SK-N-SH treated with all-trans-retinoic acid at 6 μM for 48 hours (cell line): ENCODE measurements around the gene LAIR2.

ENCODE experiments used
- ATAC-seq: fragments of 200-7000 bp; cut with Tn5 transposase; 3 replicates; pipeline ENCODE4 v1.9.1; 2020; ENCODE audit warnings: mild to moderate bottlenecking, moderate library complexity
- ARNTL ChIP-seq: fragments of 450-650 bp; formaldehyde crosslinking; IDR thresholded peaks from 2 replicates; pipeline ENCODE4 v1.5.0; 2020; ENCODE audit warnings: low read depth, mild to moderate bottlenecking, moderate library complexity, borderline replicate concordance
- BACH2 ChIP-seq: fragments of 250-450 bp; sonication (Bioruptor Pico); IDR thresholded peaks from 2 replicates; pipeline ENCODE4 v1.9.0; 2021; ENCODE audit warnings: mild to moderate bottlenecking, borderline replicate concordance
- CREB5 ChIP-seq: fragments of 250-450 bp; sonication (Bioruptor Pico); IDR thresholded peaks from 2 replicates; pipeline ENCODE4 v1.5.1; 2020; ENCODE audit warnings: low read depth, mild to moderate bottlenecking, moderate library complexity
- CSDC2 ChIP-seq: fragments of 250-450 bp; sonication (Bioruptor Pico); IDR thresholded peaks from 2 replicates; pipeline ENCODE4 v1.5.0; 2020; ENCODE audit warnings: mild to moderate bottlenecking, moderate library complexity
- ESRRG ChIP-seq: fragments of 250-450 bp; sonication (Bioruptor Pico); IDR thresholded peaks from 2 replicates; pipeline ENCODE4 v1.6.1; 2021; ENCODE audit warnings: mild to moderate bottlenecking
- GLIS3 ChIP-seq: fragments of 250-450 bp; sonication (Bioruptor Pico); IDR thresholded peaks from 2 replicates; pipeline ENCODE4 v1.5.0; 2020; ENCODE audit warnings: mild to moderate bottlenecking, moderate library complexity
- ISL1 ChIP-seq: fragments of 250-450 bp; sonication (Bioruptor Pico); IDR thresholded peaks from 2 replicates; pipeline ENCODE4 v2.1.2; 2022; ENCODE audit warnings: mild to moderate bottlenecking, moderate library complexity
- OSR1 ChIP-seq: fragments of 250-450 bp; sonication (Bioruptor Pico); IDR thresholded peaks from 2 replicates; pipeline ENCODE4 v1.8.0; 2022; ENCODE audit warnings: moderate library complexity, mild to moderate bottlenecking, inconsistent platforms
- PATZ1 ChIP-seq: fragments of 250-450 bp; sonication (Bioruptor Pico); IDR thresholded peaks from 2 replicates; pipeline ENCODE4 v1.8.0; 2020; ENCODE audit warnings: mild to moderate bottlenecking, moderate library complexity, borderline replicate concordance
- POU6F1 ChIP-seq: fragments of 250-450 bp; sonication (Bioruptor Pico); IDR thresholded peaks from 2 replicates; pipeline ENCODE4 v1.8.0; 2021; ENCODE audit warnings: low read depth, mild to moderate bottlenecking, moderate library complexity, borderline replicate concordance
- PPARA ChIP-seq: fragments of 250-450 bp; sonication (Bioruptor Pico); IDR thresholded peaks from 2 replicates; pipeline ENCODE4 v1.5.0; 2020; ENCODE audit warnings: mild to moderate bottlenecking, borderline replicate concordance
- SNAI2 ChIP-seq: fragments of 250-450 bp; sonication (Bioruptor Pico); IDR thresholded peaks from 2 replicates; pipeline ENCODE4 v1.5.0; 2020; ENCODE audit warnings: mild to moderate bottlenecking, moderate library complexity
- TCF4 ChIP-seq: fragments of 250-450 bp; sonication (Bioruptor Pico); IDR thresholded peaks from 2 replicates; pipeline ENCODE4 v1.8.0; 2021; ENCODE audit warnings: mild to moderate bottlenecking, moderate library complexity, borderline replicate concordance
- TOX ChIP-seq: fragments of 250-450 bp; sonication (Bioruptor Pico); IDR thresholded peaks from 2 replicates; pipeline ENCODE4 v1.8.0; 2021; ENCODE audit warnings: mild to moderate bottlenecking, moderate library complexity, borderline replicate concordance
- ZC3H10 ChIP-seq: fragments of 250-450 bp; sonication (Bioruptor Pico); IDR thresholded peaks from 2 replicates; pipeline ENCODE4 v1.5.1; 2021; ENCODE audit warnings: mild to moderate bottlenecking, moderate library complexity
- ZFP3 ChIP-seq: fragments of 250-450 bp; sonication (Bioruptor Pico); IDR thresholded peaks from 2 replicates; pipeline ENCODE4 v1.5.0; 2020; ENCODE audit warnings: mild to moderate bottlenecking, moderate library complexity
- ZNF8 ChIP-seq: fragments of 450-650 bp; formaldehyde crosslinking; IDR thresholded peaks from 2 replicates; pipeline ENCODE4 v1.5.0; 2020; ENCODE audit warnings: mild to moderate bottlenecking, moderate library complexity

The LAIR2 gene

GRCh38 chr19:54502518-54503048 lies at the start of gene LAIR2:
Gene LAIR2, plus strand, starts transcription at chr19:54502831. Its CDS starts 88 bp downstream, at chr19:54502919.
- no peak for TF ChIP-seq ZC3H10
- TF ChIP-seq ESRRG (CRISPR knock-in tag): no peak
- no peak for TF ChIP-seq TOX (CRISPR knock-in tag)
- no peak for TF ChIP-seq POU6F1 (CRISPR knock-in tag)
- TF ChIP-seq OSR1 (CRISPR knock-in tag): no peak

GRCh38 chr19:54453921-54454780 lies 48.5 kb upstream of the LAIR2 start:
- TF ChIP-seq BACH2 (no peak), ZNF8 (CRISPR knock-in tag) (no peak)

More at GRCh38 chr19:54502518-54503048, at the start of gene LAIR2:
- ATAC-seq: no peak

GRCh38 chr19:54454781-54455675 lies 47.6 kb upstream of the LAIR2 start:
- no peak for TF ChIP-seq ZC3H10
- TF ChIP-seq CSDC2 (CRISPR knock-in tag): no peak
- TF ChIP-seq OSR1 (CRISPR knock-in tag): no peak
- no peak for TF ChIP-seq TCF4 (CRISPR knock-in tag)
- no peak for TF ChIP-seq GLIS3 (CRISPR knock-in tag)
- no peak for TF ChIP-seq ZFP3 (CRISPR knock-in tag)
- TF ChIP-seq ARNTL: no peak
- TF ChIP-seq, all 23 proteins: peak for 0
- ATAC-seq: no peak

More at GRCh38 chr19:54453921-54454780, 48.5 kb upstream of the LAIR2 start:
- ATAC-seq: no peak

GRCh38 chr19:54455786-54456422 lies 46.7 kb upstream of the LAIR2 start:
- TF ChIP-seq POU6F1 (CRISPR knock-in tag) (no peak), OSR1 (CRISPR knock-in tag) (no peak), GLIS3 (CRISPR knock-in tag) (no peak), PATZ1 (CRISPR knock-in tag) (no peak), PPARA (CRISPR knock-in tag) (no peak), TCF4 (CRISPR knock-in tag) (no peak), CSDC2 (CRISPR knock-in tag) (no peak), CREB5 (CRISPR knock-in tag) (no peak), SNAI2 (no peak), ZC3H10 (no peak), ISL1 (CRISPR knock-in tag) (no peak)
- ATAC-seq: no peak
